Psoas muscle (tissue), 8 donors: Measurements from ENCODE around the gene DCAF4. TPM values are rescaled to one million over a fixed set of nuclear protein-coding genes. Genes with fewer than 3 reads are reported as not detected.

Experiments
- ATAC-seq, 4 donors: fragments of 200-7000 bp; cut with Tn5 transposase; one replicate each; pipeline ENCODE4 v1.9.1; 2020; ENCODE audit warnings: moderate library complexity in 3 of 4, mild to moderate bottlenecking in 2 of 4
- DNase-seq, 2 donors: peaks; one replicate each; pipeline ENCODE4 v3.0.0-alpha.2; 2020
- H3K27ac ChIP-seq: fragments of 200-600 bp; one replicate; pipeline ENCODE4 v1.8.0; 2022
- H3K27me3 ChIP-seq, 3 donors: fragments of 200-600 bp in 1 of 3; one replicate each; pipeline versions ENCODE4 v1.6.1 to v1.8.0; 2013 to 2022; ENCODE audit warnings: low read length in 2 of 3, mild to moderate bottlenecking in 2 of 3, moderate library complexity in 1 of 3; ENCODE audit not compliant: insufficient read depth in 3 of 3
- H3K36me3 ChIP-seq, 2 donors: fragments of 200-600 bp in 1 of 2; one replicate each; pipeline versions ENCODE4 v1.6.1 to v1.8.0; 2013 to 2022; ENCODE audit warnings: low read depth in 1 of 2, mild to moderate bottlenecking in 1 of 2, moderate library complexity in 1 of 2; ENCODE audit not compliant: insufficient read depth in 1 of 2
- H3K4me1 ChIP-seq: fragments of 200-600 bp; one replicate; pipeline ENCODE4 v1.8.0; 2022
- H3K4me3 ChIP-seq: fragments of 200-600 bp; one replicate; pipeline ENCODE4 v1.8.0; 2022; ENCODE audit warnings: mild to moderate bottlenecking
- H3K9me3 ChIP-seq: fragments of 200-600 bp; one replicate; pipeline ENCODE4 v1.8.0; 2022
- CTCF ChIP-seq: fragments of 200-600 bp; IDR thresholded peaks from one replicate; pipeline ENCODE4 v1.8.0; 2022; ENCODE audit warnings: antibody characterized with exemption
- WGBS, 3 donors: extraction: QIAGEN DNeasy Blood & Tissue Kit; methylation state at CpG; one replicate each; pipeline versions ENCODE4 v1.1.6 to v1.1.7; 2013; 5-methylcytosine and 5-hydroxymethylcytosine counted together
- intact Hi-C, 2 donors: fragments of 100-400 bp; cut with DNase I; formaldehyde crosslinking; loops; one replicate each; pipeline versions ENCODE4 v1.11.0 to v1.14.2; 2022
- long read RNA-seq, 2 donors: library from polyadenylated mRNA; unstranded; transcript quantifications; one replicate each; pipeline ENCODE4 v2.0.0, GENCODE V29; 2021
- polyA plus RNA-seq, 3 donors: library from polyadenylated mRNA; stranded (reverse); fragments of 200-250 nt; gene quantifications; one replicate each; pipeline ENCODE4 v1.2.3, GENCODE V29; 2013
- total RNA-seq, 4 donors: library from RNA; stranded (reverse); fragmentation: NEBNext Ultra II Directional in 2 of 4; extraction: Animal tissue kit (Norgen Biotek cat#: 25700) in 2 of 4; gene quantifications; one replicate each; pipeline versions ENCODE4 v1.2.1 to v1.2.4, GENCODE V29; 2021 to 2023
- donor health status: healthy with polysubstance abuse.
- donor health status: DM: no; HTN: no; CAD: no; lungs with moderate emphysema.
- donor health status: Bipolar disorder and iron deficiency.
- donor health status: healthy.
- donor health status: DM: yes; HTN: yes; CAD: no.
- donor health status: DM: no; HTN: no; CAD: no.
- donor health status: DM: no; HTN: no; CAD: no.
- donor health status: DM: yes; HTN: yes; CAD: no.

Gene DCAF4
- 10 to 100 TPM; 14.3 to 26.0 (median 18.3) TPM for total RNA-seq
- polyA plus RNA-seq, result 10 to 100 TPM; 11.1 to 21.4 (median 14.2) TPM
- long read RNA-seq, donor 1, partial matches to known transcripts, result 3 of 11 reads
- long read RNA-seq, donor 1, other reads (novel, unspliced or antisense), result 7 of 11 reads
- long read RNA-seq, donor 2, partial matches to known transcripts, result 4 of 16 reads
- long read RNA-seq, donor 2, other reads (novel, unspliced or antisense), result 8 of 16 reads

- TF ChIP-seq CTCF, result no peak
- intact Hi-C loops, result no loop called here
- H3K27ac ChIP-seq, result peak within 1 kb of the TSS; percentile 85
- peak within 1 kb of the TSS; percentile 95 for H3K4me3 ChIP-seq
- DNase-seq (peak; percentile 97 to 98), ATAC-seq (peak; percentile 96 to 97 (median 97))
- H3K27me3 ChIP-seq, result no peaks in the 10 kb centered on the region
- H3K9me3 ChIP-seq, result no peaks in the 10 kb centered on the region
- H3K4me1 ChIP-seq, result no peaks in the 10 kb centered on the region
- no peaks in the 10 kb centered on the region for H3K36me3 ChIP-seq
- WGBS, 3 donors, result 0 to 1% (median 0%) methylated on average over 44 to 59 of the region's 59 CpGs
Measured at GRCh38 chr14:72926292-72927028, at the start of gene DCAF4. Gene DCAF4 (plus strand): TSS chr14:72926464. CDS start chr14:72937979, 11,515 bp downstream.

- intact Hi-C loops, result no loop called here
- Histone ChIP-seq H3K27me3 (no peaks in the 10 kb centered on the region), H3K27ac (no peak overlapping the region), H3K4me1 (peaks cover 10% of the 10 kb centered on the region), H3K36me3 (no peaks in the 10 kb centered on the region), H3K9me3 (no peaks in the 10 kb centered on the region), H3K4me3 (no peak overlapping the region)
- no peak for DNase-seq
- no peak for TF ChIP-seq CTCF
- peak in 2 of 4 donors; percentile 21 to 27 for ATAC-seq
- WGBS, 3 donors, result 20 to 40% (median 34%) methylated on average over 4 of the region's 4 CpGs
Measured at GRCh38 chr14:72876710-72877063, 49.6 kb upstream of the DCAF4 start.

GRCh38 chr14:72878746-72879145 is 47.5 kb upstream of the DCAF4 start:
- 66 to 76% (median 70%) methylated on average over 5 of the region's 5 CpGs for WGBS, 3 donors
- no peak for DNase-seq
- intact Hi-C loops, result no loop called here

GRCh38 chr14:72879431-72879830 is 46.8 kb upstream of the DCAF4 start:
- Histone ChIP-seq H3K36me3 (no peaks in the 10 kb centered on the region), H3K4me1 (peaks cover 30% of the 10 kb centered on the region), H3K4me3 (no peak overlapping the region), H3K27me3 (no peaks in the 10 kb centered on the region), H3K9me3 (no peaks in the 10 kb centered on the region), H3K27ac (no peak overlapping the region)
- ATAC-seq (no peak), DNase-seq (no peak)
- 81 to 89% (median 83%) methylated on average over 6 of the region's 6 CpGs for WGBS, 3 donors
- intact Hi-C loops, result no loop called here
- no peak for TF ChIP-seq CTCF

More at GRCh38 chr14:72878746-72879145, 47.5 kb upstream of the DCAF4 start:
- no peak for ATAC-seq
- Histone ChIP-seq H3K27me3 (no peaks in the 10 kb centered on the region), H3K4me3 (no peak overlapping the region), H3K27ac (no peak overlapping the region), H3K4me1 (peaks cover 24% of the 10 kb centered on the region), H3K9me3 (no peaks in the 10 kb centered on the region), H3K36me3 (no peaks in the 10 kb centered on the region)
- no peak for TF ChIP-seq CTCF
